Stimulated activated CD8-positive, alpha-beta memory T cell treated with anti-CD3 and anti-CD28 coated beads, Interleukin-12 subunit alpha, Interleukin-12 subunit beta, amount 100 ng/mL, for 24 hours (primary cell): ENCODE measurements around the gene PANK3.
"Not testable (repeated sequence)": the region's sequence is repeated elsewhere in the genome, so short reads cannot be mapped to it uniquely, and the experiment has no call there.

Experiments
- DNase-seq: peaks from one replicate; pipeline ENCODE4 v3.0.0-alpha.2; 2020; ENCODE audit errors: extremely low read depth

PANK3 gene

GRCh38 chr5:168552146-168552545, 27.0 kb downstream of the PANK3 start:
- DNase-seq: no peak

DNA sequence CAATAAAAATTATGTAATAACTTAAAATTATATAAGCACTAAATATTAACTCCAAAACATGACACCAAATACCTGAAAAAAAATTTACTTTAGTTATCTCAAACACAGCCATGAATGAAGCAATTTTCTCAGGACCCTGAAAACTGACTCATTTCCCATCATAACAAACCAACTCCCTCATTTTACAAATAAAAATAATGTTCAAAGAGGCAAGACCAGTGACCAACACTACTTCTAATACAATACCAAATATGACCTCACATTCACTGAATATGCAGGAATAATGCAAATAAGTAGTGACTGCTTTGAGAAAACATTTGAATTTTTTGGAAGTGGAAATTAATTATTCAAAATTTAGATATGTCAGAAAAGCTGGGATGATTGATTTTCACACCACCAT, 28.5 kb downstream of the PANK3 start:
- no peak for DNase-seq

- no peak for DNase-seq
Measured at GRCh38 chr5:168549554-168549953, 29.6 kb downstream of the PANK3 start.

GRCh38 chr5:168537176-168537575, 42.0 kb downstream of the PANK3 start:
- DNase-seq: no peak

DNA sequence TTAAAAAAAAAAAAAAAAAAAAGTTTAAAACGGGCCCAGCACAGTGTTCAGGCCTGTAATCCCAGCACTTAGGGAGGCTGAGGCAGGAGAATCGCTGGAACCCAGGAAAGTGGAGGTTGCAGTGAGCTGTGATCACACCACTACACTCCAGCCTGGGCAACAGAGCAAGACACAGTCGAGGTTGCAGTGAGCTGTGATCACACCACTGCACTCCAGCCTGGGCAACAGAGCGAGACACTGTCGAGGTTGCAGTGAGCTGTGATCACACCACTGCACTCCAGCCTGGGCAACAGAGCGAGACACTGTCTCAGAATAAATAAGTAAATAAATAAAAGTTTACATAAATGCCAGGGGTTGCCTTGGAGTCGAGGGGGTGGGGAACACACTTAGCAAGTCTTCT, 44.8 kb downstream of the PANK3 start:
- not testable (repeated sequence) for DNase-seq

DNA sequence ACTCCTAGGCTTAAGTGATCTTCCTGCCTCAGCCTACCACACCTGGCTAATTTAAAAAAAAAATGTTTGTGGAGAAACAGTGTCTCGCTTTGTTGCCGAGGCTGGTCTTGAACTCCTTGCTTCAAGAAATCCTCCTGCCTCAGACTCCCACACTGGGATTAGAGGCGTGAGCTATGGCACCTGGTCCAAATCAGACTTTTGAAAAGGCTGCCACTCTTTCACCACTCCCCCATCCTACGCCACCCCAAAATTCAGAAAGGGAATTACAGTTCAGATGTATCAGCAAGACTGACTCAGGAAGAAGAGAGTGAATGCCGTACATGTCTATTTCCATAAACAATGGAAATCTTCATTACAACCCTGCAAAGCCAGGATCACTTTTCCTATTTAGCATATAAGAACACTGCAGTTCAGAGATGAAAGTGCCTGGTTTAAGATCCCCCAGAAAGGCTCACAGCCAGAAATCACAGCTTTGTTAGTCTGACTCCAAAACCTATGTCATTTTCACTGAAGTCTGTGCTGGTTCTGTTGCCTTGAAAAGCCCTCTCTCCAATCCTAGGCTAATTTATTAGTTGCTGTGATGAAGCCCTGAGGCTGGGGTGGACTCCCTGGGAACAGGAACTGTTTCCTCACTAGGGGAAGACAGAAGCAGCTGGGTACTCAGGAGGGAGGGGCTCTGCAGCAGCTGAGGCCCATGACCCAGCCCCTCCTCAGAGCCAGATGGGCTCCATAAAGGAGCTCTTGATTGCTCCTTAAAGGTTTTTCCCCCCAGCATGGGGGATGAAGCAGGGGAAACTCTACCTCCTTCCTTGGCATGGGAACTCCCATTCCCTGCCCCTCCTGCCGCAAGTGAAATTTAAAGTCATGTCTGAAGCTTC, 46.9 kb downstream of the PANK3 start:
- no peak for DNase-seq

GRCh38 chr5:168531191-168531590, 48.0 kb downstream of the PANK3 start:
- DNase-seq: no peak

DNA sequence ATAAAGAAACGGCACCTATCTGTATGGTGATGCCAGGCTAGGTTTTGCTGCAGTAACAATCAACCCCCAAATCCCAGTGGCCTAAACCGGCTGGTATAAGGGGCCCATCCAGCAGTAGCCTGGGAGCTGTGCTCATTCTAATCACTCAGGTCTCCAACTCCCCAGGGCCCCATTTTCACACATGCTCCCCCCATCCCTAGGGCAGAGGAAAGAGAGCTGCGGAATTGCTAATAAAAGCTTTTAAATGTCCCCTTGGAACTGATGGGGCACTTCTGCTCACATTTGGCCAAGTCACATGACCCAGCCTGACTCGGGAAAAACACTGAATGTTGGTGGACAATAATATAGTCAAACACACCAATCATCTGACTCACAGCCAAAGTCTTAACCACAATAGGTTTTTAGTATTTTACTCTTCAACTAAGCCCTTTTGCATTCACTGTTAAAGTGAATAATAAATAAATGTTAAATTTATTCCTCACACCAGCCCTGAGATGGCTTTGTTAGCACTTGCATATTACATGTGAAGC, 48.5 kb downstream of the PANK3 start:
- no peak for DNase-seq

- no peak for DNase-seq
Measured at GRCh38 chr5:168529374-168530234, 49.6 kb downstream of the PANK3 start.

DNA sequence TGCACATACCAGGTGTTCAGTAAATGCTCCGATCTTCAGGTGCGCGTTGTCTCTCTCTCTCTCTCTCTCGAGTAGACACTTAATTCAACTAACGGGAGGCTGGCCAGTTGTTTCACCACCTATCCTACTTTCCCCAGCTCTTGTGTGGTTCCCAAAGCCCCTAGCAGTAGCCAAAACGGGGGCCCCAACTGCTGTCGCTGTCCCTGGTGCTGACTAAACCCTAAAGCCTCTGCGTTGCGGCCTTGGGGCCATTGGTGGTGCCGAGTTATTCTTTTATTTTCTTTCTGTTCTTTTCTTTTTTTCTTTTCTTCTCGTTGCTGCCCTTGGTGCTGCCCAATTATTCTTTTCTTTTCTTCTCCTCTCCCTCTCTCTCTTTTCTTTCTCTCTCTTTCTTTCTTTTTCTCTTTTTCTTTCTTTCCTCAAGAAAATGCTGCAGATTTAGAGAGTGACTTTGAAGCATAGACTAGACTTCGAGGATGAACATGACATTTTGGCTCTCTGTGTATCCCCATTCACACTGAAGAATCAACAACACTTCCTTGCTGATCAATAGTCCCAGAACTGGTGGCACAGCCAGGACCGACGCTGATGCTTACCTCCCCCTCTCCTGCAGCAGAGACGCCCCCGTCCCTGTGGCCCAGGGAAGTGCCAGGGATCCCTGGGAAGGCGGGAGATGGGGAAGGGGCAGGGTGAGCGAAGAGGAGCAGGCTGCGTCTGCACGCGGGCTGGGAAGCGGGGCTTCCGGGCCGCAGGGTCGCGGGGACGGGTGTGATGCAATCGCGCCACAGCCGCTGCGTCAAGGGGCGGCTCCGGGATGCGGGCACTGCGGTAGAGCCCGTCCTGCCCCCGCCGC, 50.4 kb downstream of the PANK3 start, which contains the start of gene FBLL1:
TSS of gene FBLL1 (plus strand) at position 785 of the 853 bp plus-strand sequence. CDS start 200 bp downstream, outside the sequence.
- no peak for DNase-seq

DNA sequence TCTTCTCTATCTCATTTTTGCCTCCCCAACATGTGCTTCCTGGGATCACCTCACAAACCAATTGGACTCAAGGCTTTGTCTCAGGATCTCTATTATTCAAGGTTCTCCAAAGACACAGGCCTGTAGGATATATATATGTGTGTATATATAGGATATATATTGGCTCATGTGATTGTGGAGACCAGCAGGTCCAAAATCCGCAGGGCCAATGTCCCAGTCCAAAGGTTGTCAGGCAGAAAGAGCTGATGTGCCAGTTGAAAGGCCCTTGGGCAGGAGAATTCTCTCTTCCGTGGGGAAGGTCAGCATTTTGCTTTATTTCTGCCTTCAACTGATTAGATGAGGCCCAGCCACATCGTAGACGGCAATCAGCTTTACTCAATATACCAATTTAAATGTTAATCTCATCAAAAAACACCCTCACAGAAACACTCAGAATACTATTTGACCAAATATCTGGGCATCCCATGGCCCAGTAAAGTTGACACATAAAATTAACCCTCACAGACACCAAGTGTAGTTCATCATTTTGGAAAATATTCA, 51.3 kb downstream of the PANK3 start:
- no peak for DNase-seq

DNA sequence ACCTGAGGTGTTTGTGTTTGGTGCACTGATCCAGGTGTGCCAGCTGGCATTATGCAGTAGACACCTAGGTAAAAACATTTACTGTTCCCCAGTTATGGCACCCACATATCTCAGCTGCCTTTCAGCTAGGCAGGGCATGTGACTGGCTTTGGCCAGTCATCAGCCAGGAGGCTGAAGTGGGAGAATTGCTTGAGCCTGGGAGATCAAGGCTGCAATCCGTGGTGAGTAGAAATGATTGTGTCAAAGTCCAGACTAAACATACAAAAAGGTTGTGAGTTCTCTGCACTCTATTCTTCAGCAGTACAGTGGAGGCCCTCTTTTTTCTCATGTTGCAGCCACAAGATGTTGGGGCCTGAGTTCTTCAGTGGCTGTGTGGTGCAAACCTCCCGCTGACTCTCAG, 53.3 kb downstream of the PANK3 start:
- no peak for DNase-seq

DNA sequence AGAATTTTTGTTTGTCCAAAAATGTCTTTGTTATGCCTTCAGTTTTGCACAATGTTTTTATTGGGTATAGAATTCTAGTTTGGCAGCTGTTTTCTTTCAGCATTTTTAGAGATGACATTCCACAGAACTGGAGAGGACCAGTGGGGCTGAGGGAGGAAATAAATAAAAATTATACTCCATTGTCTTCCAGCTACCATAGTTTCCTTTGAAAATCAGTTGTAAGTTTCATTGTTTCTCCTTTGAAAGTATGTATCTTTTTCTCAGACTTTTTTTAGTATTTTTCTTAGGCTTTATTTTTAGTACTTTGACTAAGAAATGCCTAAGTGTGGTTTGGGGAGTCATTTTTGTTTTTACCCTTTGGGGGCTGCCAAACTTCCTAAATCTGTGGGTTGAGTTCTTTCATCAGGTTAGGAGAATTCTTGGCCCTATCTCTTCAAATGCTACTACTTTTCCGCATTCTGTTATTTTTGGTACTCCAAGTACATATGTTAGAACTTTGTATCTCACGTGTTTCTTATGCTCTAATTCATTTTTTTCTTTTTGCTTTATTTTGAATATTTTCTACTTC, 65.2 kb downstream of the PANK3 start:
- no peak for DNase-seq

GRCh38 chr5:168502563-168503237, 76.5 kb downstream of the PANK3 start:
- DNase-seq: no peak
